HepG2 (cell line): ENCODE data around the gene PDK1. TPM values are rescaled to one million over a fixed set of nuclear protein-coding genes. Genes with fewer than 3 reads are reported as not detected.

ENCODE experiments used
- ATAC-seq: fragments of 200-7000 bp; cut with Tn5 transposase; 3 replicates; pipeline ENCODE4 v1.9.1; 2020; ENCODE audit warnings: mild to moderate bottlenecking, moderate library complexity
- BruUV-seq: library from RNA; stranded (reverse); fragments of 400-500 nt; replicated peaks from 2 replicates; lab custom pipeline; 2021; lab: Mats Ljungman, UMichigan
- CTCF ChIA-PET: fragments of 300-600 bp; formaldehyde crosslinking; extraction: SDS; loops from one replicate; lab custom pipeline; 2021; ENCODE audit warnings: low total read pairs, inconsistent platforms, low intra/inter-chr PET ratio; lab: Yijun Ruan, JAX
- POLR2A ChIA-PET: fragments of 350-600 bp; sonication (Branson Sonifier 250); formaldehyde crosslinking; loops from one replicate; lab custom pipeline; 2020; ENCODE audit warnings: antibody characterized with exemption, inconsistent platforms; lab: Yijun Ruan, JAX
- DNase-seq: peaks from one replicate; pipeline ENCODE4 v3.0.0-alpha.2; 2015; ENCODE audit warnings: low spot score
- FAIRE-seq: peaks from 3 replicates; lab custom pipeline; 2011; peaks lifted over from hg19 to GRCh38; lab: Jason Lieb, UNC
- H2AFZ ChIP-seq: one replicate; pipeline ENCODE4 v1.6.1; 2011; ENCODE audit warnings: low read length, inconsistent platforms
- H3K27ac ChIP-seq: fragments of 300-600 bp; 3 replicates; pipeline ENCODE4 v1.8.0; 2011; ENCODE audit warnings: mixed run types, mild to moderate bottlenecking, mixed read lengths, low read length, inconsistent platforms; ENCODE audit not compliant: insufficient read depth; ENCODE audit errors: extremely low read length
- H3K27me3 ChIP-seq, 2 experiments: fragments of 200-600 bp in 1 of 2; 2 replicates in 1 of 2; 3 replicates in 1 of 2; pipeline versions ENCODE4 v1.6.0 to v1.8.0; 2011; ENCODE audit warnings: low read length in 2 of 2, mild to moderate bottlenecking in 2 of 2, moderate library complexity in 2 of 2, inconsistent platforms in 1 of 2; ENCODE audit not compliant: insufficient read depth in 2 of 2, control insufficient read depth in 1 of 2
- H3K36me3 ChIP-seq, 2 experiments: fragments of 200-600 bp in 1 of 2; replicated peaks in 1 of 2; 2 replicates in 1 of 2; 3 replicates in 1 of 2; pipeline versions ENCODE4 v1.5.1 to v1.8.0; 2011; ENCODE audit warnings: low read length in 2 of 2, inconsistent platforms in 1 of 2; ENCODE audit not compliant: insufficient read depth in 2 of 2, control insufficient read depth in 1 of 2
- H3K4me1 ChIP-seq: 2 replicates; pipeline ENCODE4 v1.5.1; 2012; ENCODE audit warnings: low read length, inconsistent platforms; ENCODE audit not compliant: insufficient read depth
- H3K4me2 ChIP-seq: 2 replicates; pipeline ENCODE4 v1.6.0; 2011; ENCODE audit warnings: low read depth, low read length, inconsistent platforms
- H3K4me3 ChIP-seq, 3 experiments: fragments of 200-600 bp in 1 of 3; sonication (generic), shearing (Covaris generic) in 1 of 3; replicated peaks in 1 of 3; 2 replicates each; pipeline ENCODE4 v1.5.1; 2011 to 2016; ENCODE audit warnings: low read length in 3 of 3, inconsistent platforms in 2 of 3, low read depth in 2 of 3, mild to moderate bottlenecking in 2 of 3, control low read depth in 1 of 3, mixed read lengths in 1 of 3; ENCODE audit not compliant: insufficient read depth in 1 of 3
- H3K79me2 ChIP-seq: one replicate; pipeline ENCODE4 v1.6.1; 2011; ENCODE audit warnings: low read length, inconsistent platforms; ENCODE audit not compliant: insufficient read depth
- H3K9ac ChIP-seq: 2 replicates; pipeline ENCODE4 v1.6.0; 2011; ENCODE audit warnings: mild to moderate bottlenecking, low read depth, low read length, inconsistent platforms; ENCODE audit not compliant: insufficient read depth
- H3K9me3 ChIP-seq: 2 replicates; pipeline ENCODE4 v1.5.1; 2012; ENCODE audit warnings: mild to moderate bottlenecking, low read length
- H4K20me1 ChIP-seq: 2 replicates; pipeline ENCODE4 v1.6.0; 2011; ENCODE audit warnings: inconsistent platforms, mild to moderate bottlenecking, low read length, moderate library complexity; ENCODE audit not compliant: insufficient read depth
- GATA4 ChIP-seq: sonication (generic); IDR thresholded peaks from 2 replicates; pipeline ENCODE4 v1.6.1; 2016; ENCODE audit warnings: antibody characterized with exemption, low read depth, borderline replicate concordance
- GLMP ChIP-seq: sonication (generic); formaldehyde crosslinking; IDR thresholded peaks from 2 replicates; pipeline ENCODE4 v1.9.0; 2021; ENCODE audit warnings: missing genetic modification reagents, mild to moderate bottlenecking, borderline replicate concordance
- MAFK ChIP-seq, 2 experiments: IDR thresholded peaks in 1 of 2; conservative IDR thresholded peaks in 1 of 2; 2 replicates each; pipeline ENCODE4 v1.6.1; 2011; ENCODE audit warnings: improper control_type of control experiment in 2 of 2, low read length in 2 of 2
- TEAD2 ChIP-seq: sonication (generic); formaldehyde crosslinking; IDR thresholded peaks from 2 replicates; pipeline ENCODE4 v1.9.0; 2021; ENCODE audit warnings: missing genetic modification reagents
- ZBTB26 ChIP-seq: IDR thresholded peaks from 2 replicates; pipeline ENCODE4 v1.6.1; 2016; ENCODE audit warnings: missing compliant biosample characterization, missing genetic modification reagents, borderline replicate concordance
- ZBTB46 ChIP-seq: sonication (generic); formaldehyde crosslinking; IDR thresholded peaks from 2 replicates; pipeline ENCODE4 v1.4.0; 2020; ENCODE audit warnings: mild to moderate bottlenecking, missing genetic modification reagents, borderline replicate concordance
- ZNF274 ChIP-seq: sonication (generic); formaldehyde crosslinking; IDR thresholded peaks from 2 replicates; pipeline ENCODE4 v1.5.1; 2020; ENCODE audit warnings: mild to moderate bottlenecking, missing genetic modification reagents
- WGBS: methylation state at CpG from one replicate; pipeline ENCODE4 v1.1.6; 2017; ENCODE audit warnings: low lambda C conversion rate; 5-methylcytosine and 5-hydroxymethylcytosine counted together
- in situ Hi-C: cut with HindIII; loops from 2 replicates; pipeline ENCODE4 v1.10.0; 2017; ENCODE audit warnings: low pct_unique_long_range_greater_than_20kb; ENCODE audit not compliant: extremely low pct_ligation_motif_present
- intact Hi-C: fragments of 100-400 bp; cut with micrococcal nuclease; formaldehyde crosslinking; loops from one replicate; pipeline ENCODE4 v1.10.0; 2022; ENCODE audit not compliant: unreplicated experiment
- polyA plus RNA-seq, 8 experiments: library from polyadenylated mRNA; depleted of rRNA in 3 of 8; stranded (reverse) in 7 of 8; unstranded in 1 of 8; fragments of >200 nt; fragmentation: Illumina TruSeq in 4 of 8; extraction: Trizol in 4 of 8; gene quantifications; 2 replicates each; pipeline versions ENCODE4 v1.2.1 to v1.2.3, GENCODE V29; 2011 to 2016; ENCODE audit warnings: low read depth in 4 of 8, missing spikeins in 1 of 8, mixed read lengths in 1 of 8; ENCODE audit not compliant: insufficient read depth in 1 of 8
- total RNA-seq, 5 experiments: library from RNA; depleted of rRNA; stranded (reverse); fragments of >200 nt; fragmentation: Illumina TruSeq; extraction: Trizol; gene quantifications; 2 replicates each; pipeline ENCODE4 v1.2.3, GENCODE V29; 2016; ENCODE audit warnings: low read depth in 1 of 5
- TF ChIP-seq, protein P1 (sequence below): sonication (generic); formaldehyde crosslinking; IDR thresholded peaks from 2 replicates; pipeline ENCODE4 v1.5.1; 2020; ENCODE audit warnings: missing genetic modification reagents, mild to moderate bottlenecking, borderline replicate concordance

PDK1 gene
- total and polyA plus RNA-seq, 2 of the 13 experiments (the other 11 are each of a cell fraction or from before 2014, with no cell fraction given) = 11.9 to 96.9 TPM

DNA sequence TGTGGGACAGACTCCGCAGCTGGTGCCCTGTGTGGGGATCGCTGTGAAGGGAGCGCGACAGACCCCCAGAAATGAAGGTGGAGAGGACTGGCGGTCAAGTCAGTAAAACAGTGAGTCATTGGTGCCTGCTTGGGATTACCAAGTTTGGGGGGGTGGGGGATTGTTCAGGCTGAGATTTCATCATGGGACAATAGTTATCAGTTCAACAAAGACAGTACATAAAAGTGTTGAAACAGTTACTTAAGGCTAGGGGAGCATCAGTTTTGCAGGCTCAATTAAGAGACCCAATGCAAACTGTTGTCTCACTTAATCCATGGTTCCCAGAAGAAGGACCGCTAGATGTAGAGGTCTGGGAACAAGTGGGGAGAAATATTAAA, 42.4 kb upstream of the PDK1 start (continued):
- TF ChIP-seq TEAD2 = no peak
- TF ChIP-seq ZBTB46 = no peak
- TF ChIP-seq ZNF274 = no peak
- TF ChIP-seq, all 625 proteins: peak for 0

DNA sequence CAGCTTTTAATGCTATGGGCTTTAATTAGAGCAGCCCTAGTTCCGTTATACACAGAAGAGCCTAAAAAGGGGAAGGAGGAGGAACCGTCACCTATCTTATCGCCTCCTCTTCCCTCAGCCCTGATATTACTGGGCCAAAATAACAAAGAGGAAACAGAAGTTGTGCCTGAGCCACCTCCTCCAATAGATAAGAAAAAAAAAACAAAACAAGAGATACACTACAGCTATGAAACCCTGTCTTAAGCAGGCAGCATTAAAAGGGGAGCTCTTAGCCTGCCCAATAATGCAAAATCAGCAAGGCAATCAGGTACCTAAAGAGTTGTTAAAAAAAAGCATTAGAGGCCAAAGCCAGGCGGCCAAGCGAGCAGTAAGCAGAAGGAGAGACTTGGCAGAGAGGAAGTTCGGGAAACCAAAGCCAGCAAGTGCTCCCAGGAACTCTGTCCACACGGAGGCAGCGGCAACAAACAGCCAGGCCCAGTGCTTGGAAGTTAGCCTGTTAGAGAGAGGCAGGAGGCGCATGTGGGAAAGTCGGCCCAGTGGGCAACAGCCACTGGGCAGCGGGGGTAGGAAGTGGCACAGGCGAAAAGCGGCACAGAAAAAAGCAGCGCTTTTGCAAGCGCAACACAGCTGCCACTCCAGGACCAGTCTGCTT, 41.8 kb upstream of the PDK1 start:
- POLR2A ChIA-PET = no interaction called here
- peak; percentile 41; the same call in 1 of the 3 replicates for ATAC-seq

More for the DNA sequence above, 41.8 kb upstream of the PDK1 start:
- Histone ChIP-seq H3K27ac (no peak overlapping the region), H3K27me3 (peaks cover 0 to 2% of the 10 kb centered on the region in 2 experiments; a peak in 2 of 5 replicates), H2AFZ (no peak overlapping the region), H3K36me3 (no peaks in the 10 kb centered on the region), H3K9ac (no peak overlapping the region), H3K79me2 (no peaks in the 10 kb centered on the region), H4K20me1 (no peaks in the 10 kb centered on the region), H3K9me3 (peaks cover 34% of the 10 kb centered on the region), H3K4me2 (no peak overlapping the region), H3K4me3 (no peak overlapping the region), H3K4me1 (no peaks in the 10 kb centered on the region)
- DNase-seq = no peak
- CTCF ChIA-PET = no interaction called here
- intact Hi-C loops (no loop called here), in situ Hi-C loops (no loop called here)
- TF ChIP-seq GLMP (CRISPR knock-in tag) = no peak
- no peak for TF ChIP-seq ZBTB26 (CRISPR knock-in tag)
- TF ChIP-seq, protein P1, sequence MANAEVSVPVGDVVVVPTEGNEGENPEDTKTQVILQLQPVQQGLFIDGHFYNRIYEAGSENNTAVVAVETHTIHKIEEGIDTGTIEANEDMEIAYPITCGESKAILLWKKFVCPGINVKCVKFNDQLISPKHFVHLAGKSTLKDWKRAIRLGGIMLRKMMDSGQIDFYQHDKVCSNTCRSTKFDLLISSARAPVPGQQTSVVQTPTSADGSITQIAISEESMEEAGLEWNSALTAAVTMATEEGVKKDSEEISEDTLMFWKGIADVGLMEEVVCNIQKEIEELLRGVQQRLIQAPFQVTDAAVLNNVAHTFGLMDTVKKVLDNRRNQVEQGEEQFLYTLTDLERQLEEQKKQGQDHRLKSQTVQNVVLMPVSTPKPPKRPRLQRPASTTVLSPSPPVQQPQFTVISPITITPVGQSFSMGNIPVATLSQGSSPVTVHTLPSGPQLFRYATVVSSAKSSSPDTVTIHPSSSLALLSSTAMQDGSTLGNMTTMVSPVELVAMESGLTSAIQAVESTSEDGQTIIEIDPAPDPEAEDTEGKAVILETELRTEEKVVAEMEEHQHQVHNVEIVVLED (CRISPR knock-in tag) = no peak
- TF ChIP-seq GATA4 = no peak
- TF ChIP-seq MAFK (conservative IDR thresholded peaks at IDR 0.05 in 1 of 2, IDR thresholded peaks at IDR 0.05 in 1 of 2; ENCODE audit: low read length in 2 of 2) = no peak
- 70% methylated on average over 15 of the region's 15 CpGs for WGBS
- no TSS peak for BruUV-seq
- FAIRE-seq = no peak
